ENCODE data around the gene PRPF4. TPM values are rescaled to one million over a fixed set of nuclear protein-coding genes. Genes with fewer than 3 reads are reported as not detected.
A peak's percentile ranks its signal among the peaks of the same experiment; 100 is the strongest.
"Not testable (repeated sequence)": the region's sequence is repeated elsewhere in the genome, so short reads cannot be mapped to it uniquely, and the experiment has no call there.

The PRPF4 gene
- total and polyA plus RNA-seq, 9 of the 15 experiments (the other 6 are each of a cell fraction or from before 2014, with no cell fraction given): 25.8 to 66.0 (median 39.8) TPM

DNA sequence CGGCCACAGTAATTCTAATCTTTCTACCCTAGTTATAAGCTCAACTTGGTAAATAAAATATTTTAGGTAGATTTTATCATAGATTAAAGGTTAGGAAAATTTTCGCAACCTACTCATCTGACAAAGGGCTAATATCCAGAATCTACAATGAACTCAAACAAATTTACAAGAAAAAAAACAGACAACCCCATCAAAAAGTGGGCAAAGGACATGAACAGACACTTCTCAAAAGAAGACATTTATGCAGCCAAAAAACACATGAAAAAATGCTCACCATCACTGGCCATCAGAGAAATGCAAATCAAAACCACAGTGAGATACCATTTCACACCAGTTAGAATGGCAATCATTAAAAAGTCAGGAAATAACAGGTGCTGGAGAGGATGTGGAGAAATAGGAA is 25.8 kb upstream of the PRPF4 start:
- intact Hi-C loops (cut with micrococcal nuclease); POLR2A ChIA-PET; ATAC-seq; DNase-seq (ENCODE audit: extremely low read depth in 1 of 4, low spot score in 3 of 4); BruUV-seq (replicated peaks); in situ Hi-C loops (cut with MboI); H3K27ac ChIP-seq (ENCODE audit: extremely low read depth, low read depth, low read length); H3K9ac ChIP-seq (ENCODE audit: insufficient read depth in 1 of 2, low read depth in 2 of 2, low read length in 2 of 2); H4K20me1 ChIP-seq (replicated peaks; ENCODE audit: control insufficient read depth, insufficient read depth, low read length); H3K9me1 ChIP-seq (ENCODE audit: control insufficient read depth, insufficient read depth, low read length); CTCF ChIA-PET (ENCODE audit: low intra/inter-chr PET ratio); H3K4me1 ChIP-seq (replicated peaks in 1 of 2; ENCODE audit: control insufficient read depth in 2 of 2, insufficient read depth in 2 of 2, low read length in 2 of 2); H3K4me2 ChIP-seq (ENCODE audit: insufficient read depth, low read length); H3K9me3 ChIP-seq (replicated peaks; ENCODE audit: control insufficient read depth, insufficient read depth, low read depth, low read length); FAIRE-seq; H2AFZ ChIP-seq (ENCODE audit: low read depth, low read length); H3K4me3 ChIP-seq; H3K27me3 ChIP-seq (ENCODE audit: control insufficient read depth in 2 of 2, insufficient read depth in 2 of 2, low read length in 2 of 2); H3K79me2 ChIP-seq (ENCODE audit: control insufficient read depth, insufficient read depth, low read length); H3K36me3 ChIP-seq (ENCODE audit: control insufficient read depth, insufficient read depth, low read length): not testable (repeated sequence)
- peak in 1 of 2 experiments; percentile 93 for TF ChIP-seq AFF1 (IDR thresholded peaks at IDR 0.05; ENCODE audit: low read depth in 1 of 2, partially characterized antibody in 2 of 2)
- 83% methylated on average over 1 of the region's 2 CpGs for WGBS (ENCODE audit: insufficient coverage, low coverage, missing lambda C conversion rate)

Data from K562 (cell line).